Trophoblast cell (in vitro differentiated cells and primary cell): Measurements from ENCODE around the gene ACBD6.

Experiments
- DNase-seq, 2 donors: peaks; one replicate each; pipeline ENCODE4 v3.0.0-alpha.2; 2016
- H2AFZ ChIP-seq: 2 replicates; pipeline ENCODE4 v1.6.1; 2013; ENCODE audit warnings: low read length, moderate library complexity, mild to moderate bottlenecking; ENCODE audit not compliant: insufficient read depth, poor library complexity
- H2AK5ac ChIP-seq: 2 replicates; pipeline ENCODE4 v1.6.1; 2013; ENCODE audit warnings: mild to moderate bottlenecking, low read length
- H2BK120ac ChIP-seq: 2 replicates; pipeline ENCODE4 v1.6.1; 2013; ENCODE audit warnings: low read length, mild to moderate bottlenecking, moderate library complexity; ENCODE audit not compliant: insufficient read depth, poor library complexity
- H2BK12ac ChIP-seq: 2 replicates; pipeline ENCODE4 v1.6.1; 2013; ENCODE audit warnings: mild to moderate bottlenecking, low read length, moderate library complexity
- H2BK5ac ChIP-seq: 2 replicates; pipeline ENCODE4 v1.6.1; 2013; ENCODE audit warnings: low read length, low read depth, moderate library complexity, mild to moderate bottlenecking; ENCODE audit not compliant: poor library complexity
- H3K14ac ChIP-seq: 2 replicates; pipeline ENCODE4 v1.6.1; 2013; ENCODE audit warnings: mild to moderate bottlenecking, low read length
- H3K18ac ChIP-seq: 2 replicates; pipeline ENCODE4 v1.6.1; 2013; ENCODE audit warnings: mild to moderate bottlenecking, low read length
- H3K23ac ChIP-seq: 2 replicates; pipeline ENCODE4 v1.6.1; 2013; ENCODE audit warnings: low read length
- H3K27ac ChIP-seq: 2 replicates; pipeline ENCODE4 v1.5.1; 2013; ENCODE audit warnings: low read depth, mild to moderate bottlenecking, inconsistent platforms, low read length, moderate library complexity
- H3K27me3 ChIP-seq: 2 replicates; pipeline ENCODE4 v1.6.1; 2013; ENCODE audit warnings: inconsistent platforms, mild to moderate bottlenecking, low read length, moderate library complexity; ENCODE audit not compliant: insufficient read depth
- H3K36me3 ChIP-seq, 2 experiments: 1 replicate in 1 of 2; 2 replicates in 1 of 2; pipeline ENCODE4 v1.6.1; 2013; ENCODE audit warnings: low read length in 2 of 2, mild to moderate bottlenecking in 2 of 2, moderate library complexity in 1 of 2; ENCODE audit not compliant: insufficient read depth in 2 of 2, control insufficient read depth in 1 of 2
- H3K4ac ChIP-seq: 2 replicates; pipeline ENCODE4 v1.6.1; 2013; ENCODE audit warnings: low read depth, mild to moderate bottlenecking, low read length, moderate library complexity
- H3K4me1 ChIP-seq, 2 experiments: 1 replicate in 1 of 2; 2 replicates in 1 of 2; pipeline ENCODE4 v1.6.1; 2013; ENCODE audit warnings: low read length in 2 of 2, mild to moderate bottlenecking in 2 of 2, moderate library complexity in 1 of 2; ENCODE audit not compliant: insufficient read depth in 2 of 2, control insufficient read depth in 1 of 2
- H3K4me2 ChIP-seq: 2 replicates; pipeline ENCODE4 v1.6.1; 2013; ENCODE audit warnings: inconsistent platforms, mild to moderate bottlenecking, low read length, moderate library complexity
- H3K4me3 ChIP-seq: 2 replicates; pipeline ENCODE4 v1.5.1; 2013; ENCODE audit warnings: mild to moderate bottlenecking, low read depth, low read length, inconsistent platforms
- H3K79me1 ChIP-seq: one replicate; pipeline ENCODE4 v1.6.1; 2013; ENCODE audit warnings: low read length
- H3K79me2 ChIP-seq: 2 replicates; pipeline ENCODE4 v1.6.1; 2013; ENCODE audit warnings: low read length, mild to moderate bottlenecking; ENCODE audit not compliant: control insufficient read depth, insufficient read depth, poor library complexity
- H3K9ac ChIP-seq: 2 replicates; pipeline ENCODE4 v1.6.1; 2013; ENCODE audit warnings: mild to moderate bottlenecking, low read length
- H3K9me3 ChIP-seq: 2 replicates; pipeline ENCODE4 v1.6.1; 2013; ENCODE audit warnings: low read depth, mild to moderate bottlenecking, control low read depth, inconsistent platforms, low read length; ENCODE audit not compliant: insufficient read depth
- H4K12ac ChIP-seq: 2 replicates; pipeline ENCODE4 v1.6.1; 2013; ENCODE audit warnings: low read depth, mild to moderate bottlenecking, low read length, moderate library complexity
- H4K8ac ChIP-seq: 2 replicates; pipeline ENCODE4 v1.6.1; 2013; ENCODE audit warnings: low read depth, mild to moderate bottlenecking, low read length, moderate library complexity
- H4K91ac ChIP-seq: one replicate; pipeline ENCODE4 v1.6.1; 2013; ENCODE audit warnings: low read depth, mild to moderate bottlenecking, low read length, moderate library complexity
- WGBS: extraction: QIAGEN DNeasy Blood & Tissue Kit; methylation state at CpG from one replicate; pipeline ENCODE4 v1.1.7; 2013; ENCODE audit warnings: missing lambda C conversion rate; ENCODE audit not compliant: insufficient read length, insufficient coverage; ENCODE audit errors: extremely low coverage; 5-methylcytosine and 5-hydroxymethylcytosine counted together

ACBD6 gene

GRCh38 chr1:180524915-180525714 is 22.7 kb upstream of the ACBD6 start:
- H2BK12ac ChIP-seq, result peak overlapping the region; percentile 84
- H4K8ac ChIP-seq, result peak overlapping the region; percentile 39
- H3K4me1 ChIP-seq, result peaks cover 17 to 32% of the 10 kb centered on the region in 2 experiments
- no peak overlapping the region for H3K27ac ChIP-seq
- peak overlapping the region; percentile 35 for H2BK5ac ChIP-seq
- peak overlapping the region; percentile 75 for H2AK5ac ChIP-seq
- no peak overlapping the region for H3K23ac ChIP-seq
- no peaks in the 10 kb centered on the region for H3K36me3 ChIP-seq
- H3K79me1 ChIP-seq, result peaks cover 23% of the 10 kb centered on the region
- H2AFZ ChIP-seq, result peak overlapping the region; percentile 47
- DNase-seq, result peak; percentile 66 to 70
- whole genome bisulfite sequencing, result no CpG with 5 or more reads among the region's 7 CpGs
- no peak overlapping the region for H2BK120ac ChIP-seq
- peak overlapping the region; percentile 67 for H4K91ac ChIP-seq
- no peak overlapping the region for H4K12ac ChIP-seq
- H3K9ac ChIP-seq, result no peak overlapping the region
- H3K4me2 ChIP-seq, result no peak overlapping the region
- H3K79me2 ChIP-seq, result no peaks in the 10 kb centered on the region
- no peaks in the 10 kb centered on the region for H3K27me3 ChIP-seq
- peak overlapping the region; percentile 13 for H3K4ac ChIP-seq
- H3K14ac ChIP-seq, result peak overlapping the region; percentile 82
- H3K9me3 ChIP-seq, result no peaks in the 10 kb centered on the region
- peak overlapping the region; percentile 62 for H3K18ac ChIP-seq
- no peak overlapping the region for H3K4me3 ChIP-seq

GRCh38 chr1:180524160-180524914 is 22.0 kb upstream of the ACBD6 start:
- Histone ChIP-seq H3K9me3 (no peaks in the 10 kb centered on the region), H3K18ac (no peak overlapping the region), H3K79me2 (no peaks in the 10 kb centered on the region), H3K4ac (no peak overlapping the region), H3K27ac (no peak overlapping the region), H3K9ac (no peak overlapping the region), H3K79me1 (peaks cover 26% of the 10 kb centered on the region), H4K91ac (peak overlapping the region; percentile 72), H4K8ac (peak overlapping the region; percentile 39), H2BK120ac (peak overlapping the region; percentile 35), H3K36me3 (no peaks in the 10 kb centered on the region), H3K4me3 (no peak overlapping the region), H3K27me3 (no peaks in the 10 kb centered on the region), H2BK12ac (peak overlapping the region; percentile 84), H3K4me2 (no peak overlapping the region), H3K23ac (no peak overlapping the region), H2AK5ac (peak overlapping the region; percentile 31), H3K14ac (peak overlapping the region; percentile 82), H3K4me1 (peaks cover 23 to 35% of the 10 kb centered on the region in 2 experiments), H2AFZ (peak overlapping the region; percentile 47), H2BK5ac (peak overlapping the region; percentile 24), H4K12ac (no peak overlapping the region)
- DNase-seq, result no peak
- WGBS, result no CpG with 5 or more reads among the region's 7 CpGs

GRCh38 chr1:180522213-180522515 is 19.8 kb upstream of the ACBD6 start:
- Histone ChIP-seq H2AK5ac (no peak overlapping the region), H3K23ac (no peak overlapping the region), H3K36me3 (no peaks in the 10 kb centered on the region), H3K79me2 (no peaks in the 10 kb centered on the region), H4K8ac (no peak overlapping the region), H3K27me3 (no peaks in the 10 kb centered on the region), H3K27ac (peak overlapping the region; percentile 76), H2AFZ (no peak overlapping the region), H3K4me2 (peak overlapping the region; percentile 20), H3K9ac (no peak overlapping the region), H3K14ac (no peak overlapping the region), H3K4me1 (peaks cover 23 to 34% of the 10 kb centered on the region in 2 experiments), H3K18ac (no peak overlapping the region), H3K9me3 (no peaks in the 10 kb centered on the region), H2BK5ac (peak overlapping the region; percentile 65), H3K4me3 (no peak overlapping the region), H2BK12ac (no peak overlapping the region), H4K12ac (no peak overlapping the region), H2BK120ac (peak overlapping the region; percentile 43), H3K79me1 (peaks cover 26% of the 10 kb centered on the region), H4K91ac (no peak overlapping the region), H3K4ac (no peak overlapping the region)
- DNase-seq, result peak; percentile 90 to 98
- WGBS, result no CpG with 5 or more reads among the region's 7 CpGs

GRCh38 chr1:180521474-180522212 is 19.3 kb upstream of the ACBD6 start:
- no peak overlapping the region for H2AFZ ChIP-seq
- WGBS, result no CpG with 5 or more reads among the region's 9 CpGs
- peak overlapping the region; percentile 43 for H2BK120ac ChIP-seq
- H2BK12ac ChIP-seq, result no peak overlapping the region
- H3K4me2 ChIP-seq, result peak overlapping the region; percentile 20
- no peaks in the 10 kb centered on the region for H3K79me2 ChIP-seq
- no peak overlapping the region for H3K4me3 ChIP-seq
- no peaks in the 10 kb centered on the region for H3K9me3 ChIP-seq
- H3K27ac ChIP-seq, result peak overlapping the region; percentile 76
- H3K4ac ChIP-seq, result no peak overlapping the region
- no peak overlapping the region for H4K8ac ChIP-seq
- H3K27me3 ChIP-seq, result no peaks in the 10 kb centered on the region
- no peak overlapping the region for H4K12ac ChIP-seq
- H3K18ac ChIP-seq, result no peak overlapping the region
- no peak overlapping the region for H3K23ac ChIP-seq
- H3K4me1 ChIP-seq, result peaks cover 20 to 30% of the 10 kb centered on the region in 2 experiments
- H2BK5ac ChIP-seq, result peak overlapping the region; percentile 65
- H3K14ac ChIP-seq, result no peak overlapping the region
- no peak overlapping the region for H3K9ac ChIP-seq
- H3K79me1 ChIP-seq, result peaks cover 24% of the 10 kb centered on the region
- no peaks in the 10 kb centered on the region for H3K36me3 ChIP-seq
- DNase-seq, result peak; percentile 83 to 93
- peak overlapping the region; percentile 7 for H4K91ac ChIP-seq
- no peak overlapping the region for H2AK5ac ChIP-seq
